ENCODE results near the gene FTSJ1. TPM values are rescaled to one million over a fixed set of nuclear protein-coding genes. Genes with fewer than 3 reads are reported as not detected.

Gene FTSJ1
- total RNA-seq, 1 experiment from 2014 or later, result 49.4 TPM

DNA sequence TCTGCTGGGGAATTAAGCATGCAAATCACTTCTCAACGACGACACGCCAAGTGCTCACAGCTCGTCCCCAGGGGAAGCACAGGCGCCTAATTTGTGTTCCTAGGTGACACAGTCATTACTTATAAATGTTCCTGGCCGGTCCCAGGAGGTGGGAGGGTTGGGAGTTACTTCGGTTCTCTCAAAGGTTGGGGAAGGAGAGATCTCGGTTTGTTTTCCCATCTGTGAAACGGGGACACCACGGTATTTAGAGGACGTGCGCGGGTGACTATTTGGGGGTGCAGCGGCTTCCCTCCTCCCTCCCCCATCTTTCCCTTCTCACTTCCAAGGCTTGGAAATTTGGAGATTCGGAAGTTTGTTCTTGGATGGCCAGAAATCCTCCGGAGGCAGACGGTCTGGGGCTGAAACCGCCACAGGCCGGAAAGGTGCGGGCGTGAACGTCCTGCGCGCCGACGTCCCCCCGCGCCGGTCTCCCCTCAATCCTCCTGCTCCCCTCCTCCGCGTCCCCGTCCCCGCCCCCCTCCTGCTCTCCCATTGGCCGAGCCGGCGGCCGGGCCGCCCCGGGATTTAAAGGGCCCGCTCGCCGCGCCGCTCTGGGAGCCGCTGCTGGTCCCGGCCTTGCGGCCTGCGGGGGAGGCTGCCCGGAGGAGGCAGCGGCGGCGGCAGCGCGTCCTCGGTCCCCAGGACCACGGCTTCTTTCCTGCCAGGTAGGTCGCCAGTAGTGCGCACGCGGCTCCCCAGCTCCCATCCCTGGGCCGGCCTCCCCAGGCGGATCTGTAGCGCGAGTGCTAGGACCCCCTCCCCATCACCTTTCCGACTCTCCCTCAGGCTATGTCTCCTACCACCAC lies 32.6 kb downstream of the FTSJ1 start, which contains the start of gene PORCN:
Gene PORCN, plus strand, starts transcription at position 593 of the 845 bp plus-strand sequence. CDS start 829 bp downstream, outside the sequence.
- Histone ChIP-seq H3K14ac (ENCODE audit: insufficient read depth, low read length) (no peak within 1 kb of the TSS; the same call in 1 of the 2 replicates), H4K5ac (ENCODE audit: insufficient read length, low read depth, low read length) (no peak within 1 kb of the TSS), H2AFZ (ENCODE audit: low read length) (no peak within 1 kb of the TSS), H2AK5ac (ENCODE audit: insufficient read length, low read length) (no peak within 1 kb of the TSS), H2BK5ac (ENCODE audit: insufficient read length, low read length) (no peak within 1 kb of the TSS), H3K79me1 (ENCODE audit: insufficient read depth, low read depth, low read length, poor library complexity, severe bottlenecking) (no peaks in the 10 kb centered on the region), H4K20me1 (ENCODE audit: control insufficient read depth, insufficient read depth, insufficient read length) (no peaks in the 10 kb centered on the region), H3K56ac (ENCODE audit: insufficient read length, low read depth, low read length) (no peak within 1 kb of the TSS), H3K18ac (ENCODE audit: insufficient read length, low read depth, low read length) (no peak within 1 kb of the TSS), H3K4me2 (ENCODE audit: insufficient read depth, insufficient read length, low read length) (peak within 1 kb of the TSS; percentile 45), H3T11ph (ENCODE audit: low read length) (no peak within 1 kb of the TSS), H4K8ac (replicated peaks; ENCODE audit: insufficient read length, low read depth, low read length) (no peak within 1 kb of the TSS), H3K27me3 (ENCODE audit: insufficient read depth, low read length) (no peaks in the 10 kb centered on the region), H2BK12ac (ENCODE audit: insufficient read length, low read depth, low read length) (no peak within 1 kb of the TSS), H3K79me2 (ENCODE audit: insufficient read depth, low read length) (no peaks in the 10 kb centered on the region), H3K23ac (ENCODE audit: insufficient read length, low read depth, low read length) (no peak within 1 kb of the TSS), H3K9ac (ENCODE audit: extremely low read depth, insufficient read length, low read length) (peak within 1 kb of the TSS; percentile 47), H3K27ac (ENCODE audit: insufficient read length, low read depth, low read length) (no peak within 1 kb of the TSS), H2BK15ac (ENCODE audit: low read depth, low read length) (no peak within 1 kb of the TSS), H4K91ac (ENCODE audit: insufficient read length, low read depth, low read length) (no peak within 1 kb of the TSS), H3K4ac (ENCODE audit: low read depth, low read length) (no peak within 1 kb of the TSS), H3K23me2 (ENCODE audit: insufficient read length, low read depth, low read length, poor library complexity, severe bottlenecking) (peaks cover 5% of the 10 kb centered on the region), H3K9me3 (ENCODE audit: control insufficient read depth, low read depth, low read length) (peaks cover 45% of the 10 kb centered on the region), H2BK120ac (ENCODE audit: low read depth, low read length, poor library complexity, severe bottlenecking) (no peak within 1 kb of the TSS), H2BK20ac (ENCODE audit: low read depth, low read length, poor library complexity, severe bottlenecking) (no peak within 1 kb of the TSS), H3K4me1 (ENCODE audit: insufficient read depth, low read length) (no peaks in the 10 kb centered on the region)
- Mint-ChIP-seq H3K27ac (peak within 1 kb of the TSS in 1 of 3 experiments; percentile 64; a peak in 3 of 7 replicates), H3K9me3 (peaks cover 65 to 68% of the 10 kb centered on the region in 2 experiments), H3K4me3 (peak within 1 kb of the TSS; percentile 83 to 91), H3K36me3 (ENCODE audit: insufficient read depth in 1 of 3, low read depth in 3 of 3) (peaks cover 4 to 15% (median 10%) of the 10 kb centered on the region in 3 experiments; a peak in 5 of 7 replicates), H3K4me1 (peaks cover 3 to 8% of the 10 kb centered on the region in 2 experiments; a peak in 3 of 4 replicates), H3K27me3 (ENCODE audit: low read depth) (peaks cover 4% of the 10 kb centered on the region)
- WGBS (ENCODE audit: extremely low coverage, insufficient read length, low lambda C conversion rate), result no CpG with 5 or more reads among the region's 65 CpGs
- DNase-seq, result peak; percentile 74
- TF ChIP-seq, protein P1, sequence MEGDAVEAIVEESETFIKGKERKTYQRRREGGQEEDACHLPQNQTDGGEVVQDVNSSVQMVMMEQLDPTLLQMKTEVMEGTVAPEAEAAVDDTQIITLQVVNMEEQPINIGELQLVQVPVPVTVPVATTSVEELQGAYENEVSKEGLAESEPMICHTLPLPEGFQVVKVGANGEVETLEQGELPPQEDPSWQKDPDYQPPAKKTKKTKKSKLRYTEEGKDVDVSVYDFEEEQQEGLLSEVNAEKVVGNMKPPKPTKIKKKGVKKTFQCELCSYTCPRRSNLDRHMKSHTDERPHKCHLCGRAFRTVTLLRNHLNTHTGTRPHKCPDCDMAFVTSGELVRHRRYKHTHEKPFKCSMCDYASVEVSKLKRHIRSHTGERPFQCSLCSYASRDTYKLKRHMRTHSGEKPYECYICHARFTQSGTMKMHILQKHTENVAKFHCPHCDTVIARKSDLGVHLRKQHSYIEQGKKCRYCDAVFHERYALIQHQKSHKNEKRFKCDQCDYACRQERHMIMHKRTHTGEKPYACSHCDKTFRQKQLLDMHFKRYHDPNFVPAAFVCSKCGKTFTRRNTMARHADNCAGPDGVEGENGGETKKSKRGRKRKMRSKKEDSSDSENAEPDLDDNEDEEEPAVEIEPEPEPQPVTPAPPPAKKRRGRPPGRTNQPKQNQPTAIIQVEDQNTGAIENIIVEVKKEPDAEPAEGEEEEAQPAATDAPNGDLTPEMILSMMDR (conservative IDR thresholded peaks at IDR 0.05), result no peak

Measured in H9 (cell line).